ENCODE results near the gene SEPTIN8. TPM values are rescaled to one million over a fixed set of nuclear protein-coding genes. Genes with fewer than 3 reads are reported as not detected.

SEPTIN8 gene
- total and polyA plus RNA-seq, 2 experiments from 2014 or later = 26.9 to 41.9 TPM

GRCh38 chr5:132821791-132822190 is 44.8 kb upstream of the SEPTIN8 start:
- H3K9me3 ChIP-seq (ENCODE audit: low read depth) = no peaks in the 10 kb centered on the region
- H4K20me1 ChIP-seq (ENCODE audit: insufficient read depth) = no peaks in the 10 kb centered on the region
- H3F3A ChIP-seq (ENCODE audit: insufficient read depth) = peaks cover 11% of the 10 kb centered on the region
- H3K9me2 ChIP-seq (ENCODE audit: insufficient read depth) = no peaks in the 10 kb centered on the region
- no peak overlapping the region for H3K4me2 ChIP-seq (ENCODE audit: unreplicated experiment)
- no peak overlapping the region for H3K4me3 ChIP-seq
- H3K9ac ChIP-seq = no peak overlapping the region
- H3K27ac ChIP-seq = no peak overlapping the region
- no peaks in the 10 kb centered on the region for H3K4me1 ChIP-seq (ENCODE audit: insufficient read depth)
- 59 to 63% methylated on average over 1 of the region's 1 CpG for WGBS, 2 experiments (ENCODE audit: low coverage in 1 of 2, low lambda C conversion rate in 2 of 2, missing lambda C conversion rate in 2 of 2)
- in situ Hi-C loops (cut with MboI) = loop anchor here (25.0 kb wide), 1 partner anchor 434 kb away; no protein-coding TSS in a partner anchor
- no peaks in the 10 kb centered on the region for H3K36me3 ChIP-seq (ENCODE audit: low read depth)
- no peaks in the 10 kb centered on the region for H3K79me2 ChIP-seq (ENCODE audit: insufficient read depth)
- DNase-seq = peak; percentile 59
- H2AFZ ChIP-seq = no peak overlapping the region
- TF ChIP-seq EZH2 (IDR thresholded peaks at IDR 0.05; ENCODE audit: insufficient read depth, poor library complexity, severe bottlenecking) (no peak), EZH2phosphoT487 (IDR thresholded peaks at IDR 0.05; ENCODE audit: insufficient read depth, low read depth) (no peak)
- H3K27me3 ChIP-seq (replicated peaks; ENCODE audit: insufficient read depth) = no peaks in the 10 kb centered on the region

- Histone ChIP-seq H3K36me3 (ENCODE audit: low read depth) (no peaks in the 10 kb centered on the region), H3K4me2 (ENCODE audit: unreplicated experiment) (no peak overlapping the region), H3K9ac (no peak overlapping the region), H3K9me2 (ENCODE audit: insufficient read depth) (no peaks in the 10 kb centered on the region), H3K79me2 (ENCODE audit: insufficient read depth) (no peaks in the 10 kb centered on the region), H2AFZ (no peak overlapping the region), H3F3A (ENCODE audit: insufficient read depth) (peaks cover 14% of the 10 kb centered on the region), H3K4me3 (no peak overlapping the region), H3K27me3 (replicated peaks; ENCODE audit: insufficient read depth) (no peaks in the 10 kb centered on the region), H3K9me3 (ENCODE audit: low read depth) (no peaks in the 10 kb centered on the region), H3K4me1 (ENCODE audit: insufficient read depth) (no peaks in the 10 kb centered on the region), H4K20me1 (ENCODE audit: insufficient read depth) (no peaks in the 10 kb centered on the region), H3K27ac (no peak overlapping the region)
- WGBS, 2 experiments (ENCODE audit: low coverage in 1 of 2, low lambda C conversion rate in 2 of 2, missing lambda C conversion rate in 2 of 2) = 92 to 96% methylated on average over 3 of the region's 3 CpGs
- TF ChIP-seq EZH2phosphoT487 (IDR thresholded peaks at IDR 0.05; ENCODE audit: insufficient read depth, low read depth) = no peak
- no peak for TF ChIP-seq EZH2 (IDR thresholded peaks at IDR 0.05; ENCODE audit: insufficient read depth, poor library complexity, severe bottlenecking)
- no peak for DNase-seq
- in situ Hi-C loops (cut with MboI) = loop anchor here (25.0 kb wide), 1 partner anchor 434 kb away; no protein-coding TSS in a partner anchor
Observed at GRCh38 chr5:132821350-132821749, 44.3 kb upstream of the SEPTIN8 start.

- no peaks in the 10 kb centered on the region for H3K27me3 ChIP-seq (replicated peaks; ENCODE audit: insufficient read depth)
- H3K9me3 ChIP-seq (ENCODE audit: low read depth) = no peaks in the 10 kb centered on the region
- in situ Hi-C loops (cut with MboI) = loop anchor here (25.0 kb wide), 1 partner anchor 433 kb away; no protein-coding TSS in a partner anchor
- H3K9me2 ChIP-seq (ENCODE audit: insufficient read depth) = no peaks in the 10 kb centered on the region
- peaks cover 7% of the 10 kb centered on the region; the same call in 1 of the 2 replicates for H3K4me1 ChIP-seq (ENCODE audit: insufficient read depth)
- DNase-seq = peak; percentile 92
- no peak overlapping the region for H2AFZ ChIP-seq
- TF ChIP-seq EZH2phosphoT487 (IDR thresholded peaks at IDR 0.05; ENCODE audit: insufficient read depth, low read depth) (no peak), EZH2 (IDR thresholded peaks at IDR 0.05; ENCODE audit: insufficient read depth, poor library complexity, severe bottlenecking) (no peak)
- H3K9ac ChIP-seq = no peak overlapping the region
- H3K36me3 ChIP-seq (ENCODE audit: low read depth) = no peaks in the 10 kb centered on the region
- H3K4me3 ChIP-seq = no peak overlapping the region
- H3F3A ChIP-seq (ENCODE audit: insufficient read depth) = peaks cover 21% of the 10 kb centered on the region
- H3K79me2 ChIP-seq (ENCODE audit: insufficient read depth) = no peaks in the 10 kb centered on the region
- no peak overlapping the region for H3K4me2 ChIP-seq (ENCODE audit: unreplicated experiment)
- 30 to 33% methylated on average over 15 of the region's 15 CpGs for WGBS, 2 experiments (ENCODE audit: low coverage in 1 of 2, low lambda C conversion rate in 2 of 2, missing lambda C conversion rate in 2 of 2)
- H4K20me1 ChIP-seq (ENCODE audit: insufficient read depth) = no peaks in the 10 kb centered on the region
- no peak overlapping the region for H3K27ac ChIP-seq
Observed at GRCh38 chr5:132820162-132820754, 43.2 kb upstream of the SEPTIN8 start.

GRCh38 chr5:132819468-132819867 is 42.4 kb upstream of the SEPTIN8 start:
- Histone ChIP-seq H3K4me3 (no peak overlapping the region), H3K27me3 (replicated peaks; ENCODE audit: insufficient read depth) (no peaks in the 10 kb centered on the region), H3K79me2 (ENCODE audit: insufficient read depth) (no peaks in the 10 kb centered on the region), H3K4me1 (ENCODE audit: insufficient read depth) (peaks cover 8% of the 10 kb centered on the region; the same call in 1 of the 2 replicates), H3K4me2 (ENCODE audit: unreplicated experiment) (no peak overlapping the region), H2AFZ (no peak overlapping the region), H3K9me2 (ENCODE audit: insufficient read depth) (no peaks in the 10 kb centered on the region), H3F3A (ENCODE audit: insufficient read depth) (peaks cover 21% of the 10 kb centered on the region), H3K9ac (no peak overlapping the region), H3K9me3 (ENCODE audit: low read depth) (no peaks in the 10 kb centered on the region), H3K36me3 (ENCODE audit: low read depth) (no peaks in the 10 kb centered on the region), H3K27ac (no peak overlapping the region), H4K20me1 (ENCODE audit: insufficient read depth) (no peaks in the 10 kb centered on the region)
- TF ChIP-seq EZH2 (IDR thresholded peaks at IDR 0.05; ENCODE audit: insufficient read depth, poor library complexity, severe bottlenecking) (no peak), EZH2phosphoT487 (IDR thresholded peaks at IDR 0.05; ENCODE audit: insufficient read depth, low read depth) (no peak)
- in situ Hi-C loops (cut with MboI) = loop anchor here (25.0 kb wide), 1 partner anchor 432 kb away; no protein-coding TSS in a partner anchor
- no peak for DNase-seq
- WGBS, 2 experiments (ENCODE audit: low coverage in 1 of 2, low lambda C conversion rate in 2 of 2, missing lambda C conversion rate in 2 of 2) = 66 to 76% methylated on average over 22 to 26 of the region's 26 CpGs

Data from GM23248 (cell line).